IMR-90 (cell line): ENCODE data around the gene ZNF248. TPM values are rescaled to one million over a fixed set of nuclear protein-coding genes. Genes with fewer than 3 reads are reported as not detected.

Source experiments
- ATAC-seq: fragments of 200-7000 bp; cut with Tn5 transposase; 2 replicates; pipeline ENCODE4 v1.9.1; 2020; ENCODE audit warnings: low read depth, mild to moderate bottlenecking, moderate library complexity
- BruUV-seq: library from RNA; stranded (reverse); fragments of 400-500 nt; replicated peaks from 2 replicates; lab custom pipeline; 2021; lab: Mats Ljungman, UMichigan
- CTCF ChIA-PET: fragments of 300-600 bp; formaldehyde crosslinking; extraction: SDS; loops from one replicate; lab custom pipeline; 2021; ENCODE audit warnings: antibody characterized with exemption; lab: Yijun Ruan, JAX
- POLR2A ChIA-PET: fragments of 300-600 bp; sonication (Branson Sonifier 250); formaldehyde crosslinking; loops from one replicate; lab custom pipeline; 2022; ENCODE audit warnings: antibody characterized with exemption; ENCODE audit not compliant: unreplicated experiment; lab: Charles Lee
- DNase-seq: peaks from one replicate; pipeline ENCODE4 v3.0.0; 2013
- H2AFZ ChIP-seq: replicated peaks from 2 replicates; pipeline ENCODE3; 2013; ENCODE audit warnings: low read length, mild to moderate bottlenecking; ENCODE audit not compliant: poor library complexity
- H2AK5ac ChIP-seq: 2 replicates; pipeline ENCODE4 v1.6.1; 2013; ENCODE audit warnings: low read depth, low read length, inconsistent platforms
- H2AK9ac ChIP-seq: replicated peaks from 2 replicates; pipeline ENCODE3; 2013; ENCODE audit warnings: mild to moderate bottlenecking, low read depth, low read length, moderate library complexity; ENCODE audit not compliant: poor library complexity
- H2BK120ac ChIP-seq: 2 replicates; pipeline ENCODE4 v1.6.1; 2013; ENCODE audit warnings: low read depth, low read length, inconsistent platforms
- H2BK15ac ChIP-seq: 3 replicates; pipeline ENCODE4 v1.6.1; 2013; ENCODE audit warnings: low read depth, low read length, inconsistent platforms
- H2BK20ac ChIP-seq: 2 replicates; pipeline ENCODE4 v1.6.1; 2013; ENCODE audit warnings: low read depth, mild to moderate bottlenecking, inconsistent platforms, low read length, moderate library complexity
- H2BK5ac ChIP-seq: 2 replicates; pipeline ENCODE4 v1.6.1; 2013; ENCODE audit warnings: mild to moderate bottlenecking, low read depth, low read length, inconsistent platforms; ENCODE audit not compliant: poor library complexity, severe bottlenecking
- H3K14ac ChIP-seq: replicated peaks from 2 replicates; pipeline ENCODE4 v1.6.1; 2013; ENCODE audit warnings: low read depth, low read length, inconsistent platforms
- H3K18ac ChIP-seq: 2 replicates; pipeline ENCODE4 v1.6.1; 2013; ENCODE audit warnings: low read depth, low read length, control low read depth
- H3K23ac ChIP-seq: 2 replicates; pipeline ENCODE4 v1.6.1; 2013; ENCODE audit warnings: low read depth, low read length, inconsistent platforms
- H3K27ac ChIP-seq: 2 replicates; pipeline ENCODE4 v1.5.1; 2013; ENCODE audit warnings: mild to moderate bottlenecking, control low read depth, low read length; ENCODE audit not compliant: insufficient read depth
- H3K27me3 ChIP-seq: 2 replicates; pipeline ENCODE4 v1.6.1; 2013; ENCODE audit warnings: low read length; ENCODE audit not compliant: control insufficient read depth, insufficient read depth
- H3K36me3 ChIP-seq: 2 replicates; pipeline ENCODE4 v1.6.1; 2013; ENCODE audit warnings: low read length, mixed read lengths; ENCODE audit not compliant: control insufficient read depth, insufficient read depth
- H3K4ac ChIP-seq: 2 replicates; pipeline ENCODE4 v1.6.1; 2013; ENCODE audit warnings: low read depth, low read length, inconsistent platforms
- H3K4me1 ChIP-seq: 2 replicates; pipeline ENCODE4 v1.6.1; 2013; ENCODE audit warnings: low read length, mixed read lengths; ENCODE audit not compliant: control insufficient read depth, insufficient read depth
- H3K4me2 ChIP-seq: 2 replicates; pipeline ENCODE4 v1.6.1; 2013; ENCODE audit warnings: low read depth, mild to moderate bottlenecking, control low read depth, low read length, moderate library complexity
- H3K4me3 ChIP-seq: 2 replicates; pipeline ENCODE4 v1.5.1; 2013; ENCODE audit warnings: low read depth, mild to moderate bottlenecking, control low read depth, low read length, moderate library complexity; ENCODE audit not compliant: insufficient read depth
- H3K56ac ChIP-seq: 2 replicates; pipeline ENCODE4 v1.6.1; 2013; ENCODE audit warnings: low read length, inconsistent platforms; ENCODE audit not compliant: insufficient read depth; ENCODE audit errors: extremely low read depth
- H3K79me1 ChIP-seq, 2 experiments: 2 replicates each; pipeline ENCODE4 v1.6.1; 2013; ENCODE audit warnings: low read length in 2 of 2, inconsistent platforms in 1 of 2, low read depth in 1 of 2
- H3K9ac ChIP-seq: 2 replicates; pipeline ENCODE4 v1.6.1; 2013; ENCODE audit warnings: low read depth, low read length, control low read depth
- H3K9me1 ChIP-seq: 2 replicates; pipeline ENCODE4 v1.6.1; 2013; ENCODE audit warnings: low read length, inconsistent platforms; ENCODE audit not compliant: insufficient read depth
- H3K9me3 ChIP-seq: 2 replicates; pipeline ENCODE4 v1.6.1; 2013; ENCODE audit warnings: low read length; ENCODE audit not compliant: control insufficient read depth, insufficient read depth
- H4K20me1 ChIP-seq: 2 replicates; pipeline ENCODE4 v1.6.1; 2013; ENCODE audit warnings: low read length, inconsistent platforms; ENCODE audit not compliant: insufficient read depth
- H4K5ac ChIP-seq: 2 replicates; pipeline ENCODE4 v1.6.1; 2013; ENCODE audit warnings: mild to moderate bottlenecking, low read depth, low read length, control low read depth
- H4K8ac ChIP-seq, 2 experiments: 2 replicates each; pipeline ENCODE4 v1.6.1; 2013; ENCODE audit warnings: low read depth in 2 of 2, low read length in 2 of 2, control low read depth in 1 of 2, inconsistent platforms in 1 of 2
- H4K91ac ChIP-seq: 2 replicates; pipeline ENCODE4 v1.6.1; 2013; ENCODE audit warnings: low read depth, low read length, inconsistent platforms; ENCODE audit not compliant: insufficient read depth
- BHLHE40 ChIP-seq: fragments of 150-350 bp; IDR thresholded peaks from 2 replicates; pipeline ENCODE4 v1.6.1; 2016; ENCODE audit warnings: mild to moderate bottlenecking, low read depth, low read length
- CEBPB ChIP-seq: IDR thresholded peaks from 2 replicates; pipeline ENCODE4 v1.6.1; 2012; ENCODE audit warnings: low read depth, low read length, improper control_type of control experiment
- CHD1 ChIP-seq: IDR thresholded peaks from 2 replicates; pipeline ENCODE4 v1.6.1; 2012; ENCODE audit warnings: low read depth, low read length, improper control_type of control experiment
- CTCF ChIP-seq: conservative IDR thresholded peaks from 2 replicates; pipeline ENCODE4 v1.5.1; 2012; ENCODE audit warnings: mild to moderate bottlenecking, low read depth, low read length, improper control_type of control experiment
- ELK1 ChIP-seq: fragments of 150-350 bp; IDR thresholded peaks from 2 replicates; pipeline ENCODE4 v1.6.1; 2016; ENCODE audit warnings: low read depth, mild to moderate bottlenecking, low read length, moderate library complexity, borderline replicate concordance
- FOS ChIP-seq: fragments of 150-350 bp; IDR thresholded peaks from 2 replicates; pipeline ENCODE4 v1.6.1; 2016; ENCODE audit warnings: low read depth, low read length
- MAFK ChIP-seq: IDR thresholded peaks from 2 replicates; pipeline ENCODE4 v1.6.1; 2012; ENCODE audit warnings: low read depth, low read length, improper control_type of control experiment
- MAZ ChIP-seq: IDR thresholded peaks from 2 replicates; pipeline ENCODE4 v1.6.1; 2012; ENCODE audit warnings: low read depth, mild to moderate bottlenecking, low read length, improper control_type of control experiment, moderate library complexity, borderline replicate concordance
- MXI1 ChIP-seq: IDR thresholded peaks from 2 replicates; pipeline ENCODE4 v1.6.1; 2012; ENCODE audit warnings: low read depth, mild to moderate bottlenecking, low read length, moderate library complexity, borderline replicate concordance
- NFE2L2 ChIP-seq: fragments of 150-350 bp; IDR thresholded peaks from 2 replicates; pipeline ENCODE4 v1.6.1; 2016; ENCODE audit warnings: low read depth, mild to moderate bottlenecking, low read length
- POLR2A ChIP-seq: IDR thresholded peaks from 2 replicates; pipeline ENCODE4 v1.6.1; 2012; ENCODE audit warnings: mild to moderate bottlenecking, low read depth, low read length
- RAD21 ChIP-seq: IDR thresholded peaks from 2 replicates; pipeline ENCODE4 v1.6.1; 2012; ENCODE audit warnings: low read length, improper control_type of control experiment
- RCOR1 ChIP-seq: IDR thresholded peaks from 2 replicates; pipeline ENCODE4 v1.6.1; 2012; ENCODE audit warnings: mild to moderate bottlenecking, low read length, improper control_type of control experiment; ENCODE audit not compliant: insufficient replicate concordance
- RFX5 ChIP-seq: IDR thresholded peaks from 2 replicates; pipeline ENCODE4 v1.8.0; 2012; ENCODE audit warnings: low read depth, mild to moderate bottlenecking, low read length, moderate library complexity
- SMC3 ChIP-seq: fragments of 150-350 bp; IDR thresholded peaks from 2 replicates; pipeline ENCODE4 v1.6.1; 2016; ENCODE audit warnings: low read depth, mild to moderate bottlenecking, antibody characterized with exemption, low read length, moderate library complexity
- USF2 ChIP-seq: fragments of 150-350 bp; IDR thresholded peaks from 2 replicates; pipeline ENCODE4 v1.6.1; 2017; ENCODE audit warnings: mild to moderate bottlenecking, antibody characterized with exemption, low read length, low read depth
- WGBS, 2 experiments: methylation state at CpG; one replicate each; pipeline versions ENCODE4 v1.1.5 to v1.1.7; 2013; ENCODE audit warnings: missing lambda C conversion rate in 2 of 2; ENCODE audit not compliant: insufficient read length in 1 of 2; ENCODE audit errors: extremely low coverage in 2 of 2; 5-methylcytosine and 5-hydroxymethylcytosine counted together
- dilution Hi-C: fragments of 300-500 bp; cut with HindIII; formaldehyde crosslinking; loops from one replicate; pipeline ENCODE4 v1.14.3; 2018; ENCODE audit warnings: low sequenced_read_pairs; ENCODE audit not compliant: unreplicated experiment
- in situ Hi-C: fragments of 300-500 bp; cut with MboI; formaldehyde crosslinking; loops from 3 replicates; pipeline ENCODE4 v1.14.3; 2019; ENCODE audit warnings: low sequenced_read_pairs, inconsistent platforms, mixed read lengths
- intact Hi-C: fragments of 100-400 bp; cut with micrococcal nuclease; formaldehyde crosslinking; loops from 2 replicates; pipeline ENCODE4 v1.10.0; 2022
- polyA plus RNA-seq, 3 experiments: library from polyadenylated mRNA; depleted of rRNA; stranded (reverse); fragments of >200 nt; gene quantifications; 2 replicates each; pipeline ENCODE4 v1.2.3, GENCODE V29; 2012; ENCODE audit warnings: low replicate concordance in 1 of 3
- total RNA-seq: library from RNA; depleted of rRNA; stranded (reverse); fragments of >200 nt; gene quantifications from 2 replicates; pipeline ENCODE4 v1.2.3, GENCODE V29; 2012

The ZNF248 gene
- total and polyA plus RNA-seq, 2 of the 4 experiments (the other 2 are of a cell fraction): 5.1 to 5.7 TPM

GRCh38 chr10:37775612-37776011, 81.8 kb downstream of the ZNF248 start:
- no peak overlapping the region for H3K4ac ChIP-seq
- no peak overlapping the region for H3K18ac ChIP-seq
- no TSS peak for BruUV-seq
- no peak overlapping the region for H4K8ac ChIP-seq
- no peak overlapping the region for H2BK20ac ChIP-seq
- no peak overlapping the region for H4K91ac ChIP-seq
- no peak overlapping the region for H2BK5ac ChIP-seq
- no peak overlapping the region for H3K14ac ChIP-seq
- H2BK15ac ChIP-seq: no peak overlapping the region
- H3K36me3 ChIP-seq: no peaks in the 10 kb centered on the region
- DNase-seq (no peak), ATAC-seq (no peak)
- H3K4me2 ChIP-seq: no peak overlapping the region
- no peaks in the 10 kb centered on the region for H3K9me1 ChIP-seq
- no peaks in the 10 kb centered on the region for H3K27me3 ChIP-seq
- H3K23ac ChIP-seq: no peak overlapping the region
- H2AK5ac ChIP-seq: no peak overlapping the region
- no peaks in the 10 kb centered on the region for H4K20me1 ChIP-seq
- no peak overlapping the region for H2AK9ac ChIP-seq
- in situ Hi-C loops: no loop called here
- dilution Hi-C loops: no loop called here
- POLR2A ChIA-PET: no interaction called here
- no peak overlapping the region for H3K56ac ChIP-seq
- no peak overlapping the region for H3K9ac ChIP-seq
- intact Hi-C loops: no loop called here
- no peaks in the 10 kb centered on the region for H3K79me1 ChIP-seq
- H2AFZ ChIP-seq: no peak overlapping the region
- WGBS, 2 experiments: no CpG with 5 or more reads among the region's 1 CpG
- H3K4me1 ChIP-seq: no peaks in the 10 kb centered on the region
- TF ChIP-seq USF2 (no peak), MAFK (no peak), POLR2A (no peak), CHD1 (no peak), BHLHE40 (no peak), CEBPB (no peak), MXI1 (no peak), RFX5 (no peak), SMC3 (no peak), FOS (no peak), MAZ (no peak), NFE2L2 (no peak), CTCF (no peak), ELK1 (no peak), RCOR1 (no peak), RAD21 (no peak)
- no peak overlapping the region for H4K5ac ChIP-seq
- CTCF ChIA-PET: no interaction called here
- H3K9me3 ChIP-seq: peaks cover 7% of the 10 kb centered on the region
- H2BK120ac ChIP-seq: no peak overlapping the region
- no peak overlapping the region for H3K27ac ChIP-seq
- H3K4me3 ChIP-seq: no peak overlapping the region
